Aorta (tissue), 5 donors: ENCODE results near the gene ART1. TPM values are rescaled to one million over a fixed set of nuclear protein-coding genes. Genes with fewer than 3 reads are reported as not detected.

Source experiments
- ATAC-seq: fragments of 200-7000 bp; cut with Tn5 transposase; one replicate; pipeline ENCODE4 v1.9.1; 2022; ENCODE audit warnings: moderate library complexity; ENCODE audit not compliant: low FRiP score
- DNase-seq, 2 donors: peaks; one replicate each; pipeline ENCODE4 v3.0.0-alpha.2; 2020
- H3K27ac ChIP-seq, 2 donors: one replicate each; pipeline ENCODE4 v1.5.1; 2013; ENCODE audit warnings: low read length in 2 of 2, mild to moderate bottlenecking in 2 of 2, moderate library complexity in 2 of 2, control low read depth in 1 of 2, inconsistent platforms in 1 of 2, low read depth in 1 of 2
- H3K27me3 ChIP-seq, 2 donors: one replicate each; pipeline ENCODE4 v1.6.1; 2013; ENCODE audit warnings: control low read depth in 1 of 2, low read length in 1 of 2, mild to moderate bottlenecking in 1 of 2, moderate library complexity in 1 of 2; ENCODE audit not compliant: insufficient read depth in 2 of 2, control insufficient read depth in 1 of 2
- H3K36me3 ChIP-seq, 2 donors: one replicate each; pipeline ENCODE4 v1.6.1; 2013; ENCODE audit warnings: control low read depth in 1 of 2, low read length in 1 of 2, mild to moderate bottlenecking in 1 of 2; ENCODE audit not compliant: insufficient read depth in 2 of 2, control insufficient read depth in 1 of 2
- H3K4me1 ChIP-seq, 2 donors: one replicate each; pipeline ENCODE4 v1.6.1; 2013; ENCODE audit warnings: low read length in 2 of 2, control low read depth in 1 of 2, mild to moderate bottlenecking in 1 of 2, moderate library complexity in 1 of 2; ENCODE audit not compliant: insufficient read depth in 2 of 2, control insufficient read depth in 1 of 2
- H3K4me3 ChIP-seq, 2 donors: one replicate each; pipeline ENCODE4 v1.5.1; 2013; ENCODE audit warnings: low read length in 2 of 2, control low read depth in 1 of 2, mild to moderate bottlenecking in 1 of 2
- H3K9me3 ChIP-seq: one replicate; pipeline ENCODE4 v1.6.1; 2013; ENCODE audit warnings: mild to moderate bottlenecking, low read length; ENCODE audit not compliant: control insufficient read depth
- WGBS, 2 donors: extraction: QIAGEN DNeasy Blood & Tissue Kit; methylation state at CpG; one replicate each; pipeline ENCODE4 v1.1.7; 2013; 5-methylcytosine and 5-hydroxymethylcytosine counted together
- intact Hi-C, 2 donors: fragments of 100-400 bp; cut with DNase I; formaldehyde crosslinking; loops; one replicate each; pipeline versions ENCODE4 v1.14.2 to v1.15.0; 2022
- polyA plus RNA-seq, 2 donors: library from polyadenylated mRNA; stranded (reverse); fragments of 200-250 nt; gene quantifications; one replicate each; pipeline ENCODE4 v1.2.3, GENCODE V29; 2013
- total RNA-seq, 2 donors: library from RNA; stranded (reverse); fragmentation: NEBNext Ultra II Directional; extraction: Animal tissue kit (Norgen Biotek cat#: 25700); gene quantifications; one replicate each; pipeline ENCODE4 v1.2.1, GENCODE V29; 2021
- donor health status: healthy with polysubstance abuse.
- donor health status: Bipolar disorder and iron deficiency.
- donor health status: DM: no; HTN: no; CAD: no.
- donor health status: DM: no; HTN: no; CAD: no.
- donor health status: DM: yes; HTN: yes; CAD: no.

ART1 gene
- total and polyA plus RNA-seq, 4 donors: not detected

- Histone ChIP-seq H3K4me1 (no peaks in the 10 kb centered on the region), H3K9me3 (no peaks in the 10 kb centered on the region), H3K27ac (no peak overlapping the region), H3K36me3 (no peaks in the 10 kb centered on the region), H3K4me3 (no peak overlapping the region), H3K27me3 (no peaks in the 10 kb centered on the region)
- no peak for DNase-seq
- no peak for ATAC-seq
- WGBS, 2 donors: 61 to 81% methylated on average over 3 of the region's 3 CpGs
- intact Hi-C loops: no loop called here
These were observed 32.8 kb upstream of the ART1 start for GRCh38 chr11:3611976-3612678.

- DNase-seq (peak in 1 of 2 donors; percentile 10), ATAC-seq (no peak)
- Histone ChIP-seq H3K9me3 (no peaks in the 10 kb centered on the region), H3K36me3 (no peaks in the 10 kb centered on the region), H3K27ac (no peak overlapping the region), H3K4me1 (no peaks in the 10 kb centered on the region), H3K27me3 (no peaks in the 10 kb centered on the region), H3K4me3 (no peak overlapping the region)
- intact Hi-C loops: no loop called here
- WGBS, 2 donors: 81 to 82% methylated on average over 10 of the region's 10 CpGs
These were observed 30.8 kb upstream of the ART1 start for GRCh38 chr11:3613998-3614741.

- no peaks in the 10 kb centered on the region for H3K4me1 ChIP-seq
- ATAC-seq (no peak), DNase-seq (peak; percentile 48 to 56)
- no peak overlapping the region for H3K27ac ChIP-seq
- intact Hi-C loops: no loop called here
- H3K4me3 ChIP-seq: no peak overlapping the region
- H3K9me3 ChIP-seq: no peaks in the 10 kb centered on the region
- WGBS, 2 donors: 73 to 77% methylated on average over 5 of the region's 5 CpGs
- no peaks in the 10 kb centered on the region for H3K36me3 ChIP-seq
- H3K27me3 ChIP-seq: no peaks in the 10 kb centered on the region
These were observed 30.2 kb upstream of the ART1 start for GRCh38 chr11:3614742-3615171.

GRCh38 chr11:3615998-3616397 lies 28.9 kb upstream of the ART1 start:
- Histone ChIP-seq H3K4me1 (no peaks in the 10 kb centered on the region), H3K27ac (no peak overlapping the region), H3K36me3 (no peaks in the 10 kb centered on the region), H3K9me3 (no peaks in the 10 kb centered on the region), H3K4me3 (no peak overlapping the region), H3K27me3 (no peaks in the 10 kb centered on the region)
- ATAC-seq: no peak
- 90 to 95% methylated on average over 6 of the region's 6 CpGs for WGBS, 2 donors
- intact Hi-C loops: no loop called here
- peak in 1 of 2 donors; percentile 61 for DNase-seq

- Histone ChIP-seq H3K27ac (no peak overlapping the region), H3K4me3 (no peak overlapping the region), H3K4me1 (no peaks in the 10 kb centered on the region), H3K9me3 (no peaks in the 10 kb centered on the region), H3K36me3 (no peaks in the 10 kb centered on the region), H3K27me3 (no peaks in the 10 kb centered on the region)
- DNase-seq (peak in 1 of 2 donors; percentile 60), ATAC-seq (no peak)
- intact Hi-C loops: no loop called here
- 78 to 79% methylated on average over 25 of the region's 25 CpGs for WGBS, 2 donors
These were observed 28.0 kb upstream of the ART1 start for GRCh38 chr11:3616721-3617460.

GRCh38 chr11:3617990-3618389 lies 26.9 kb upstream of the ART1 start:
- no peak overlapping the region for H3K27ac ChIP-seq
- H3K27me3 ChIP-seq: no peaks in the 10 kb centered on the region
- no peaks in the 10 kb centered on the region for H3K36me3 ChIP-seq
- H3K4me3 ChIP-seq: no peak overlapping the region
- WGBS, 2 donors: 85 to 87% methylated on average over 8 of the region's 8 CpGs
- H3K4me1 ChIP-seq: no peaks in the 10 kb centered on the region
- DNase-seq (peak in 1 of 2 donors; percentile 9), ATAC-seq (no peak)
- intact Hi-C loops: no loop called here
- no peaks in the 10 kb centered on the region for H3K9me3 ChIP-seq

- H3K27ac ChIP-seq: no peak overlapping the region
- DNase-seq (peak in 1 of 2 donors; percentile 24), ATAC-seq (no peak)
- no peaks in the 10 kb centered on the region for H3K36me3 ChIP-seq
- no peak overlapping the region for H3K4me3 ChIP-seq
- WGBS, 2 donors: 75 to 78% methylated on average over 4 of the region's 4 CpGs
- intact Hi-C loops: no loop called here
- no peaks in the 10 kb centered on the region for H3K27me3 ChIP-seq
- H3K9me3 ChIP-seq: no peaks in the 10 kb centered on the region
- H3K4me1 ChIP-seq: no peaks in the 10 kb centered on the region
These were observed 22.4 kb upstream of the ART1 start for GRCh38 chr11:3622521-3622920.

- intact Hi-C loops: no loop called here
- Histone ChIP-seq H3K27ac (no peak overlapping the region), H3K27me3 (no peaks in the 10 kb centered on the region), H3K4me3 (no peak overlapping the region), H3K36me3 (no peaks in the 10 kb centered on the region), H3K4me1 (no peaks in the 10 kb centered on the region), H3K9me3 (no peaks in the 10 kb centered on the region)
- ATAC-seq: no peak
- WGBS, 2 donors: 95 to 97% methylated on average over 5 of the region's 5 CpGs
- peak in 1 of 2 donors; percentile 26 for DNase-seq
These were observed 21.8 kb upstream of the ART1 start for GRCh38 chr11:3623121-3623520.
